K562 (cell line): ENCODE results near the gene PHLDB2. TPM values are rescaled to one million over a fixed set of nuclear protein-coding genes. Genes with fewer than 3 reads are reported as not detected.

ENCODE experiments used
- ATAC-seq: fragments of 200-7000 bp; cut with Tn5 transposase; 3 replicates; pipeline ENCODE4 v1.9.1; 2020; ENCODE audit warnings: moderate library complexity
- BruUV-seq: library from RNA; stranded (reverse); fragments of 400-500 nt; replicated peaks from 2 replicates; lab custom pipeline; 2021; lab: Mats Ljungman, UMichigan
- CTCF ChIA-PET: fragments of 300-600 bp; formaldehyde crosslinking; extraction: SDS; loops from one replicate; lab custom pipeline; 2021; ENCODE audit warnings: low intra/inter-chr PET ratio; lab: Yijun Ruan, JAX
- POLR2A ChIA-PET: fragments of 300-600, 350-650 bp; sonication (Branson Sonifier 250); formaldehyde crosslinking; extraction: SDS; loops from one replicate; lab custom pipeline; 2021; ENCODE audit warnings: antibody characterized with exemption, inconsistent platforms; lab: Yijun Ruan, JAX
- DNase-seq, 4 experiments: peaks; one replicate each; pipeline versions ENCODE4 v3.0.0 to v3.0.0-alpha.2; 2011 to 2018; ENCODE audit warnings: low spot score in 3 of 4, mixed read lengths in 3 of 4; ENCODE audit errors: extremely low read depth in 1 of 4
- FAIRE-seq: peaks from 2 replicates; lab custom pipeline; 2011; peaks lifted over from hg19 to GRCh38; lab: Jason Lieb, UNC
- H2AFZ ChIP-seq: 2 replicates; pipeline ENCODE4 v1.6.0; 2011; ENCODE audit warnings: low read depth, low read length, control low read depth, inconsistent platforms
- H3K27ac ChIP-seq: fragments of 200-600 bp; 3 replicates; pipeline ENCODE4 v1.8.0; 2011; ENCODE audit warnings: low read depth, mild to moderate bottlenecking, control low read depth, inconsistent platforms, low read length, moderate library complexity, mixed read lengths; ENCODE audit errors: extremely low read depth
- H3K27me3 ChIP-seq, 2 experiments: fragments of 300-600 bp in 1 of 2; 2 replicates in 1 of 2; 3 replicates in 1 of 2; pipeline versions ENCODE4 v1.6.0 to v1.8.0; 2011; ENCODE audit warnings: inconsistent platforms in 2 of 2, low read length in 2 of 2, mild to moderate bottlenecking in 1 of 2, mixed read lengths in 1 of 2, moderate library complexity in 1 of 2; ENCODE audit not compliant: control insufficient read depth in 2 of 2, insufficient read depth in 2 of 2
- H3K36me3 ChIP-seq: fragments of 300-600 bp; 3 replicates; pipeline ENCODE4 v1.8.0; 2011; ENCODE audit warnings: mild to moderate bottlenecking, low read length, inconsistent platforms; ENCODE audit not compliant: control insufficient read depth, insufficient read depth
- H3K4me1 ChIP-seq, 2 experiments: fragments of 200-600 bp in 1 of 2; replicated peaks in 1 of 2; 2 replicates in 1 of 2; 3 replicates in 1 of 2; pipeline versions ENCODE4 v1.5.1 to v1.8.0; 2011; ENCODE audit warnings: inconsistent platforms in 2 of 2, low read length in 2 of 2, mild to moderate bottlenecking in 1 of 2, mixed read lengths in 1 of 2, moderate library complexity in 1 of 2; ENCODE audit not compliant: control insufficient read depth in 2 of 2, insufficient read depth in 2 of 2
- H3K4me2 ChIP-seq: 2 replicates; pipeline ENCODE4 v1.6.1; 2011; ENCODE audit warnings: low read length, control low read depth, inconsistent platforms, mixed read lengths; ENCODE audit not compliant: insufficient read depth
- H3K4me3 ChIP-seq: fragments of 200-600 bp; sonication (generic), shearing (Covaris generic); 2 replicates; pipeline ENCODE4 v1.5.1; 2016; ENCODE audit warnings: control low read depth, inconsistent platforms
- H3K79me2 ChIP-seq: fragments of 200-600 bp; 3 replicates; pipeline ENCODE4 v1.8.0; 2011; ENCODE audit warnings: low read length, inconsistent platforms; ENCODE audit not compliant: control insufficient read depth, insufficient read depth
- H3K9ac ChIP-seq, 2 experiments: 2 replicates each; pipeline versions ENCODE4 v1.6.0 to v1.6.1; 2011; ENCODE audit warnings: low read depth in 2 of 2, low read length in 2 of 2, control low read depth in 1 of 2, inconsistent platforms in 1 of 2, mild to moderate bottlenecking in 1 of 2, mixed read lengths in 1 of 2; ENCODE audit not compliant: insufficient read depth in 1 of 2
- H3K9me1 ChIP-seq: one replicate; pipeline ENCODE4 v1.6.0; 2011; ENCODE audit warnings: inconsistent platforms, mild to moderate bottlenecking, low read length, moderate library complexity; ENCODE audit not compliant: control insufficient read depth, insufficient read depth
- H3K9me3 ChIP-seq: replicated peaks from 2 replicates; pipeline ENCODE4 v1.5.1; 2011; ENCODE audit warnings: low read depth, low read length, inconsistent platforms; ENCODE audit not compliant: control insufficient read depth, insufficient read depth
- H4K20me1 ChIP-seq: replicated peaks from 2 replicates; pipeline ENCODE4 v1.6.1; 2011; ENCODE audit warnings: low read length, inconsistent platforms, mixed read lengths; ENCODE audit not compliant: control insufficient read depth, insufficient read depth
- CBX8 ChIP-seq: fragments of 200-600 bp; sonication (generic); IDR thresholded peaks from 2 replicates; pipeline ENCODE4 v1.6.1; 2012; ENCODE audit warnings: borderline replicate concordance, mixed run types, low read depth, mild to moderate bottlenecking, moderate library complexity, mixed read lengths, low read length, control low read depth, inconsistent platforms; ENCODE audit not compliant: poor library complexity, severe bottlenecking; ENCODE audit errors: extremely low read depth
- MBD2 ChIP-seq: sonication (generic); IDR thresholded peaks from 2 replicates; pipeline ENCODE4 v1.6.1; 2016; ENCODE audit warnings: low read depth, borderline replicate concordance
- MXI1 ChIP-seq: IDR thresholded peaks from 2 replicates; pipeline ENCODE4 v1.6.1; 2011; ENCODE audit warnings: low read depth, mild to moderate bottlenecking, improper control_type of control experiment, low read length
- SP2 ChIP-seq: IDR thresholded peaks from 2 replicates; pipeline ENCODE4 v1.6.1; 2011; ENCODE audit warnings: mild to moderate bottlenecking, low read depth, low read length, moderate library complexity; ENCODE audit not compliant: poor library complexity, severe bottlenecking; ENCODE audit errors: extremely low read depth
- TCF3 ChIP-seq: sonication (generic); formaldehyde crosslinking; IDR thresholded peaks from 2 replicates; pipeline ENCODE4 v1.4.0; 2020; ENCODE audit warnings: mild to moderate bottlenecking, missing genetic modification reagents
- ZBED1 ChIP-seq: IDR thresholded peaks from 2 replicates; pipeline ENCODE4 v1.6.1; 2014
- ZNF121 ChIP-seq: sonication (generic); formaldehyde crosslinking; conservative IDR thresholded peaks from 2 replicates; pipeline ENCODE4 v1.8.0; 2022; ENCODE audit warnings: missing genetic modification reagents
- ZNF184 ChIP-seq: sonication (generic); formaldehyde crosslinking; IDR thresholded peaks from 2 replicates; pipeline ENCODE4 v1.5.0; 2020; ENCODE audit warnings: missing genetic modification reagents
- ZNF408 ChIP-seq: fragments of 250-450 bp; sonication (Bioruptor Pico); IDR thresholded peaks from 2 replicates; pipeline ENCODE4 v1.4.0; 2020; ENCODE audit warnings: low read depth, mild to moderate bottlenecking, moderate library complexity
- WGBS: fragments of 100-300 bp; shearing (Covaris generic); methylation state at CpG from one replicate; pipeline ENCODE4 v1.1.6; 2016; ENCODE audit warnings: low coverage, mixed read lengths; ENCODE audit not compliant: insufficient coverage; ENCODE audit errors: missing lambda C conversion rate; 5-methylcytosine and 5-hydroxymethylcytosine counted together
- in situ Hi-C: fragments of 300-500 bp; cut with MboI; formaldehyde crosslinking; loops from 4 replicates; pipeline ENCODE4 v1.15.0; 2018; ENCODE audit warnings: inconsistent platforms, mixed read lengths
- intact Hi-C: fragments of 100-400 bp; cut with micrococcal nuclease; formaldehyde crosslinking; loops from 2 replicates; pipeline ENCODE4 v1.14.2; 2022
- polyA plus RNA-seq, 8 experiments: library from polyadenylated mRNA; depleted of rRNA in 4 of 8; stranded (reverse) in 5 of 8; unstranded in 3 of 8; fragments of >200 nt; fragmentation: Nextera tagmentation in 2 of 8; fragmentation: Illumina TruSeq in 1 of 8; extraction: Ambion mirVana in 2 of 8; extraction: Trizol in 1 of 8; gene quantifications; 2 replicates each; pipeline versions ENCODE4 v1.2.1 to v1.2.3, GENCODE V29; 2011 to 2014; ENCODE audit warnings: inconsistent platforms in 1 of 8, missing spikeins in 1 of 8
- total RNA-seq, 7 experiments: library from RNA; depleted of rRNA in 6 of 7; stranded (reverse); fragments of >200 nt in 6 of 7; fragmentation: Illumina TruSeq in 2 of 7; extraction: Trizol in 2 of 7; gene quantifications; 2 replicates each; pipeline versions ENCODE4 v1.2.1 to v1.2.3, GENCODE V29; 2011 to 2021; ENCODE audit warnings: low replicate concordance in 1 of 7
- TF ChIP-seq, protein P1 (sequence below): sonication (generic); IDR thresholded peaks from 2 replicates; pipeline ENCODE4 v1.6.1; 2016
- TF ChIP-seq, protein P2 (sequence below), 2 experiments: IDR thresholded peaks in 1 of 2; conservative IDR thresholded peaks in 1 of 2; 2 replicates each; pipeline ENCODE4 v1.6.1; 2016; ENCODE audit warnings: low read depth in 2 of 2, mild to moderate bottlenecking in 1 of 2, missing compliant biosample characterization in 1 of 2, missing genetic modification characterization in 1 of 2, moderate library complexity in 1 of 2

PHLDB2 gene
- total and polyA plus RNA-seq, 9 of the 15 experiments (the other 6 are each of a cell fraction or from before 2014, with no cell fraction given) = 0.04 TPM; not detected in 8

DNA sequence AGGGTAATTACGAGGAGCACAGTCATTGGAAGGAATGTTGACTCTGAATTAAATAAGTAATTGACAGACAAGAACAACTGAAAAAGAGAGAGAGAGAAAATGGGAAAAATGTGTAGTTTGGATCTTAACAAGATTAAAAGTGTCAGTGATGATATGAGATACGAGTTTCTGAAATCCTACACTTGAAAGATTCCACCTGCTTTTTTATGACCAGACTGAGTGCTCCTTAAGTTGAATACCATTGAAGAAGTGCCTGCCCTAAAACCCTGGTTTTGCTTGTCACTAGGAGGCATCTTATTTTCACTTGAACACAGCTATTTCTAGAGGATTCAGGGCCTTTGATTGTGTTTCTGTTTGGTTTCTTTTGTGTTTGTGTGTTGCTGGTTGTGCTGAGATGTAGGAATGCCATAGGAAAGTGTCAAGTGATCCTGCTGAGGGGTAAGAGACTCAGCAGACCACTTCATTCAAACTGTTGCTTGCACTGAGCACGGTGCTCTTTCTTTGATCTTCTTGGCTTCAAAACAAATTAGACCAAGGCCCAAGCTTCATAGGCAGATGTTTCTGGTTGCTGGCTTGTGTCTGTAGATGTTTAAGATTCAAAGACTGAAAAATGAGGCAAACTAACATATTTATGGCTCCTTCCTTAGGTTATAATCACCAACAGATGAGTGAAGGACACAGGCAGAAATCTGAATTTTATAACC is 102.5 kb downstream of the PHLDB2 start:
- H3K4me1 ChIP-seq = no peaks in the 10 kb centered on the region
- no peak overlapping the region for H3K27ac ChIP-seq
- no peak for ATAC-seq
- no peaks in the 10 kb centered on the region for H3K36me3 ChIP-seq
- intact Hi-C loops = no loop called here
- no peak overlapping the region for H3K4me3 ChIP-seq
- no peak overlapping the region for H3K4me2 ChIP-seq
- ChIA-PET CTCF (no interaction called here), POLR2A (no interaction called here)
- H2AFZ ChIP-seq = no peak overlapping the region
- DNase-seq = no peak
- WGBS = 0% methylated on average over 3 of the region's 3 CpGs
- FAIRE-seq = no peak
- no peak overlapping the region for H3K9ac ChIP-seq
- H3K79me2 ChIP-seq = no peaks in the 10 kb centered on the region
- H3K27me3 ChIP-seq = no peaks in the 10 kb centered on the region
- no TSS peak for BruUV-seq
- H3K9me1 ChIP-seq = no peaks in the 10 kb centered on the region
- H3K9me3 ChIP-seq = no peaks in the 10 kb centered on the region
- H4K20me1 ChIP-seq = no peaks in the 10 kb centered on the region
- in situ Hi-C loops = loop anchor here (5.0 kb wide), 1 partner anchor 249 kb away; no protein-coding TSS in a partner anchor
- TF ChIP-seq, protein P1, sequence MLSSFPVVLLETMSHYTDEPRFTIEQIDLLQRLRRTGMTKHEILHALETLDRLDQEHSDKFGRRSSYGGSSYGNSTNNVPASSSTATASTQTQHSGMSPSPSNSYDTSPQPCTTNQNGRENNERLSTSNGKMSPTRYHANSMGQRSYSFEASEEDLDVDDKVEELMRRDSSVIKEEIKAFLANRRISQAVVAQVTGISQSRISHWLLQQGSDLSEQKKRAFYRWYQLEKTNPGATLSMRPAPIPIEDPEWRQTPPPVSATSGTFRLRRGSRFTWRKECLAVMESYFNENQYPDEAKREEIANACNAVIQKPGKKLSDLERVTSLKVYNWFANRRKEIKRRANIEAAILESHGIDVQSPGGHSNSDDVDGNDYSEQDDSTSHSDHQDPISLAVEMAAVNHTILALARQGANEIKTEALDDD = no peak
- TF ChIP-seq CBX8 = no peak
- TF ChIP-seq, protein P2, sequence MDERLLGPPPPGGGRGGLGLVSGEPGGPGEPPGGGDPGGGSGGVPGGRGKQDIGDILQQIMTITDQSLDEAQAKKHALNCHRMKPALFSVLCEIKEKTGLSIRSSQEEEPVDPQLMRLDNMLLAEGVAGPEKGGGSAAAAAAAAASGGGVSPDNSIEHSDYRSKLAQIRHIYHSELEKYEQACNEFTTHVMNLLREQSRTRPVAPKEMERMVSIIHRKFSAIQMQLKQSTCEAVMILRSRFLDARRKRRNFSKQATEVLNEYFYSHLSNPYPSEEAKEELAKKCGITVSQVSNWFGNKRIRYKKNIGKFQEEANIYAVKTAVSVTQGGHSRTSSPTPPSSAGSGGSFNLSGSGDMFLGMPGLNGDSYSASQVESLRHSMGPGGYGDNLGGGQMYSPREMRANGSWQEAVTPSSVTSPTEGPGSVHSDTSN (CRISPR knock-in tag; IDR thresholded peaks at IDR 0.05; ENCODE audit: low read depth) = no peak
- TF ChIP-seq, protein P2 (tag; conservative IDR thresholded peaks at IDR 0.05; ENCODE audit: low read depth) = no peak
- no peak for TF ChIP-seq MXI1
- TF ChIP-seq ZNF408 (CRISPR knock-in tag) = no peak
- TF ChIP-seq MBD2 = no peak
- TF ChIP-seq TCF3 (CRISPR knock-in tag) = no peak
- TF ChIP-seq ZNF184 (CRISPR knock-in tag) = no peak
- no peak for TF ChIP-seq ZNF121 (CRISPR knock-in tag)
- no peak for TF ChIP-seq ZBED1
- TF ChIP-seq SP2 = no peak
